Measurements from ENCODE around the gene GAS7.

DNA sequence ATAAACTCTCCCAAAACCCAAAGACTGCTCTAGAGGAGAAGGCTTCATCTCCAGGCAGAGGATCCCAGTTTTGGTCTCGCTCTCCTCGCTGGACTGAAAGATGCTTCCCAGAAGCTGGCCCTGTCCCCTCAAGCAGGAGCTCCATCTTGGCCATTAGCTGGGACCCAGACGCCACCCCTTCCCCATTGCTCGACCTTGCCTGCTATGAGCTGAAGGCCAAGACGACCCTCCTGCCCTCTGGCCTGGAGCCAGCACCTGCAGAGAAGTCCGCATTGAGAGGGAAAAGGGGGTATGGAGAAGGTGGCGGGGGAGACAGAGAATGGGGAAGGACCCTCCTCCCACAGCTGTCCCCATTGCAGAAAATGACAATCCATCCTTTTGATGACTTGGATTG, 289.8 kb downstream of the GAS7 start:
- TF ChIP-seq POLR2A (IDR thresholded peaks at IDR 0.05; ENCODE audit: borderline replicate concordance, extremely low read depth, insufficient read depth, insufficient read length): no peak
- no peak for TF ChIP-seq SP1 (IDR thresholded peaks at IDR 0.05; ENCODE audit: low read depth)
- TF ChIP-seq, protein P1, sequence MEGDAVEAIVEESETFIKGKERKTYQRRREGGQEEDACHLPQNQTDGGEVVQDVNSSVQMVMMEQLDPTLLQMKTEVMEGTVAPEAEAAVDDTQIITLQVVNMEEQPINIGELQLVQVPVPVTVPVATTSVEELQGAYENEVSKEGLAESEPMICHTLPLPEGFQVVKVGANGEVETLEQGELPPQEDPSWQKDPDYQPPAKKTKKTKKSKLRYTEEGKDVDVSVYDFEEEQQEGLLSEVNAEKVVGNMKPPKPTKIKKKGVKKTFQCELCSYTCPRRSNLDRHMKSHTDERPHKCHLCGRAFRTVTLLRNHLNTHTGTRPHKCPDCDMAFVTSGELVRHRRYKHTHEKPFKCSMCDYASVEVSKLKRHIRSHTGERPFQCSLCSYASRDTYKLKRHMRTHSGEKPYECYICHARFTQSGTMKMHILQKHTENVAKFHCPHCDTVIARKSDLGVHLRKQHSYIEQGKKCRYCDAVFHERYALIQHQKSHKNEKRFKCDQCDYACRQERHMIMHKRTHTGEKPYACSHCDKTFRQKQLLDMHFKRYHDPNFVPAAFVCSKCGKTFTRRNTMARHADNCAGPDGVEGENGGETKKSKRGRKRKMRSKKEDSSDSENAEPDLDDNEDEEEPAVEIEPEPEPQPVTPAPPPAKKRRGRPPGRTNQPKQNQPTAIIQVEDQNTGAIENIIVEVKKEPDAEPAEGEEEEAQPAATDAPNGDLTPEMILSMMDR (IDR thresholded peaks at IDR 0.05 in 2 of 3, conservative IDR thresholded peaks at IDR 0.05 in 1 of 3; ENCODE audit: borderline replicate concordance in 1 of 3, insufficient read depth in 1 of 3, low read depth in 2 of 3, low read length in 2 of 3): no peak
- TF ChIP-seq JUND (IDR thresholded peaks at IDR 0.05): no peak
- no peak for TF ChIP-seq EZH2phosphoT487 (IDR thresholded peaks at IDR 0.05; ENCODE audit: borderline replicate concordance)
- TF ChIP-seq SIN3A (IDR thresholded peaks at IDR 0.05; ENCODE audit: low read depth): no peak
- TF ChIP-seq, protein P2, sequence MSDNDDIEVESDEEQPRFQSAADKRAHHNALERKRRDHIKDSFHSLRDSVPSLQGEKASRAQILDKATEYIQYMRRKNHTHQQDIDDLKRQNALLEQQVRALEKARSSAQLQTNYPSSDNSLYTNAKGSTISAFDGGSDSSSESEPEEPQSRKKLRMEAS (IDR thresholded peaks at IDR 0.05): no peak
- no peak for TF ChIP-seq EZH2 (IDR thresholded peaks at IDR 0.05)
- TF ChIP-seq POLR2AphosphoS5 (IDR thresholded peaks at IDR 0.05; ENCODE audit: low read depth, low read length): no peak
- TF ChIP-seq ELF1 (IDR thresholded peaks at IDR 0.05; ENCODE audit: borderline replicate concordance, low read depth): no peak

Data from HCT116 (cell line).